Measurements from ENCODE around the gene NOP56.

Gene NOP56

GRCh38 chr20:2651772-2652723 is at the start of gene NOP56:
TSS of gene NOP56 (plus strand) at chr20:2652632. CDS start at chr20:2652661, 29 bp downstream.
- peak; percentile 87 to 89 for DNase-seq (ENCODE audit: low read depth in 2 of 2)

- DNase-seq (ENCODE audit: low read depth in 2 of 2): no peak
Observed at GRCh38 chr20:2602746-2603145, 49.7 kb upstream of the NOP56 start.

GRCh38 chr20:2603816-2604505 is 48.5 kb upstream of the NOP56 start:
- no peak for DNase-seq (ENCODE audit: low read depth in 2 of 2)

- no peak for DNase-seq (ENCODE audit: low read depth in 2 of 2)
Observed at GRCh38 chr20:2604506-2604835, 48.0 kb upstream of the NOP56 start.

- DNase-seq (ENCODE audit: low read depth in 2 of 2): no peak
Observed at GRCh38 chr20:2606507-2607006, 45.9 kb upstream of the NOP56 start.

- no peak for DNase-seq (ENCODE audit: low read depth in 2 of 2)
Observed at GRCh38 chr20:2610326-2610725, 42.1 kb upstream of the NOP56 start.

- no peak for DNase-seq (ENCODE audit: low read depth in 2 of 2)
Observed at GRCh38 chr20:2610941-2611720, 41.3 kb upstream of the NOP56 start.

- DNase-seq (ENCODE audit: low read depth in 2 of 2): no peak
Observed at GRCh38 chr20:2612073-2612472, 40.4 kb upstream of the NOP56 start.

GRCh38 chr20:2616634-2617033 is 35.8 kb upstream of the NOP56 start:
- DNase-seq (ENCODE audit: low read depth in 2 of 2): no peak

- no peak for DNase-seq (ENCODE audit: low read depth in 2 of 2)
Observed at GRCh38 chr20:2617099-2617714, 35.2 kb upstream of the NOP56 start.

- DNase-seq (ENCODE audit: low read depth in 2 of 2): no peak
Observed at GRCh38 chr20:2618815-2619214, 33.6 kb upstream of the NOP56 start.

- no peak for DNase-seq (ENCODE audit: low read depth in 2 of 2)
Observed at GRCh38 chr20:2619337-2619736, 33.1 kb upstream of the NOP56 start.

GRCh38 chr20:2619961-2620595 is 32.4 kb upstream of the NOP56 start:
- no peak for DNase-seq (ENCODE audit: low read depth in 2 of 2)

GRCh38 chr20:2624190-2624589 is 28.2 kb upstream of the NOP56 start:
- DNase-seq (ENCODE audit: low read depth in 2 of 2): no peak

- no peak for DNase-seq (ENCODE audit: low read depth in 2 of 2)
Observed at GRCh38 chr20:2625062-2625461, 27.4 kb upstream of the NOP56 start.

GRCh38 chr20:2626853-2627541 is 25.4 kb upstream of the NOP56 start:
- no peak for DNase-seq (ENCODE audit: low read depth in 2 of 2)

- DNase-seq (ENCODE audit: low read depth in 2 of 2): no peak
Observed at GRCh38 chr20:2631228-2631627, 21.2 kb upstream of the NOP56 start.

- DNase-seq (ENCODE audit: low read depth in 2 of 2): no peak
Observed at GRCh38 chr20:2633381-2633780, 19.1 kb upstream of the NOP56 start.

- DNase-seq (ENCODE audit: low read depth in 2 of 2): no peak
Observed at GRCh38 chr20:2637246-2637645, 15.2 kb upstream of the NOP56 start.

- no peak for DNase-seq (ENCODE audit: low read depth in 2 of 2)
Observed at GRCh38 chr20:2640260-2640659, 12.2 kb upstream of the NOP56 start.

GRCh38 chr20:2640899-2641298 is 11.5 kb upstream of the NOP56 start:
- DNase-seq (ENCODE audit: low read depth in 2 of 2): no peak

Measured in stimulated activated CD8-positive, alpha-beta memory T cell treated with anti-CD3 and anti-CD28 coated beads, Interleukin-2, amount 100 ng/mL, for 1 hour (primary cell).